Measurements from ENCODE around the gene TTC28.

TTC28 gene

GRCh38 chr22:28015676-28016601 lies 663.7 kb downstream of the TTC28 start:
- no peak for DNase-seq

GRCh38 chr22:28015046-28015425 lies 664.6 kb downstream of the TTC28 start:
- no peak for DNase-seq

- DNase-seq, result no peak
Observed at GRCh38 chr22:28014211-28015045, 665.2 kb downstream of the TTC28 start.

GRCh38 chr22:28013611-28014010 lies 666.0 kb downstream of the TTC28 start:
- no peak for DNase-seq

- DNase-seq, result no peak
Observed at GRCh38 chr22:28012832-28013460, 666.7 kb downstream of the TTC28 start.

GRCh38 chr22:28009272-28009827 lies 670.3 kb downstream of the TTC28 start:
- peak; percentile 88 for DNase-seq

GRCh38 chr22:28008649-28009048 lies 671.0 kb downstream of the TTC28 start:
- DNase-seq, result no peak

GRCh38 chr22:28008056-28008455 lies 671.6 kb downstream of the TTC28 start:
- DNase-seq, result no peak

- no peak for DNase-seq
Observed at GRCh38 chr22:28006271-28006670, 673.4 kb downstream of the TTC28 start.

GRCh38 chr22:28005513-28005912 lies 674.1 kb downstream of the TTC28 start:
- DNase-seq, result no peak

GRCh38 chr22:28004021-28004420 lies 675.6 kb downstream of the TTC28 start:
- DNase-seq, result no peak

GRCh38 chr22:28002863-28003565 lies 676.6 kb downstream of the TTC28 start:
- no peak for DNase-seq

- DNase-seq, result no peak
Observed at GRCh38 chr22:28002181-28002700, 677.4 kb downstream of the TTC28 start.

GRCh38 chr22:28001171-28001835 lies 678.3 kb downstream of the TTC28 start:
- DNase-seq, result no peak

- DNase-seq, result no peak
Observed at GRCh38 chr22:28000361-28000760, 679.3 kb downstream of the TTC28 start.

GRCh38 chr22:27999876-28000275 lies 679.8 kb downstream of the TTC28 start:
- DNase-seq, result no peak

GRCh38 chr22:27998511-27999410 lies 680.9 kb downstream of the TTC28 start:
- no peak for DNase-seq

GRCh38 chr22:27997538-27997937 lies 682.1 kb downstream of the TTC28 start:
- no peak for DNase-seq

- no peak for DNase-seq
Observed at GRCh38 chr22:27996981-27997380, 682.7 kb downstream of the TTC28 start.

GRCh38 chr22:27996529-27996925 lies 683.1 kb downstream of the TTC28 start:
- DNase-seq, result no peak
